K562 (cell line): ENCODE measurements around the gene UBAC2.

ENCODE experiments used
- CREBBP ChIP-seq: IDR thresholded peaks from one replicate; pipeline ENCODE4 v1.6.1; 2012; ENCODE audit warnings: low read depth, mild to moderate bottlenecking, control low read depth, inconsistent platforms, low read length
- CTCF ChIP-seq, 3 experiments: IDR thresholded peaks in 2 of 3; conservative IDR thresholded peaks in 1 of 3; 2 replicates each; pipeline ENCODE4 v1.5.1; 2011 to 2012; ENCODE audit warnings: low read length in 3 of 3, mild to moderate bottlenecking in 3 of 3, control low read depth in 2 of 3, improper control_type of control experiment in 1 of 3, inconsistent platforms in 1 of 3, low read depth in 1 of 3, mixed read lengths in 1 of 3, moderate library complexity in 1 of 3; ENCODE audit not compliant: insufficient read depth in 2 of 3
- DEAF1 ChIP-seq: fragments of 450-650 bp; formaldehyde crosslinking; IDR thresholded peaks from 2 replicates; pipeline ENCODE4 v1.4.0; 2020; ENCODE audit warnings: mild to moderate bottlenecking, moderate library complexity
- POLR2A ChIP-seq: fragments of 450-650 bp; conservative IDR thresholded peaks from 2 replicates; pipeline ENCODE4 v1.6.1; 2016
- POLR2AphosphoS2 ChIP-seq: IDR thresholded peaks from 2 replicates; pipeline ENCODE4 v1.6.1; 2012; ENCODE audit warnings: low read length, improper control_type of control experiment
- SNAPC5 ChIP-seq: fragments of 250-450 bp; sonication (Bioruptor Pico); IDR thresholded peaks from 2 replicates; pipeline ENCODE4 v1.8.0; 2021; ENCODE audit warnings: moderate library complexity, mild to moderate bottlenecking, inconsistent platforms
- ZKSCAN1 ChIP-seq: fragments of 150-350 bp; IDR thresholded peaks from 2 replicates; pipeline ENCODE4 v1.6.1; 2016; ENCODE audit warnings: low read depth, low read length
- ZNF655 ChIP-seq: fragments of 250-450 bp; sonication (Bioruptor Pico); IDR thresholded peaks from 2 replicates; pipeline ENCODE4 v1.5.0; 2021

GRCh38 chr13:99386495-99386894, 185.8 kb downstream of the UBAC2 start:
- TF ChIP-seq POLR2A (no peak), SNAPC5 (CRISPR knock-in tag) (no peak), CTCF (IDR thresholded peaks at IDR 0.05 in 2 of 3, conservative IDR thresholded peaks at IDR 0.05 in 1 of 3; ENCODE audit: insufficient read depth in 2 of 3, low read depth in 1 of 3, low read length in 3 of 3) (no peak), ZKSCAN1 (no peak), POLR2AphosphoS2 (no peak), CREBBP (no peak), DEAF1 (CRISPR knock-in tag) (no peak), ZNF655 (CRISPR knock-in tag) (no peak)
